H1 (cell line): ENCODE measurements around the gene PERCC1. TPM values are rescaled to one million over a fixed set of nuclear protein-coding genes. Genes with fewer than 3 reads are reported as not detected.

Experiments
- CHD7 ChIP-seq: fragments of 300-600 bp; sonication (generic); IDR thresholded peaks from 2 replicates; pipeline ENCODE4 v1.7.1; 2012; ENCODE audit warnings: low read length, moderate library complexity, mild to moderate bottlenecking, inconsistent platforms; ENCODE audit not compliant: insufficient replicate concordance
- CTCF ChIP-seq, 3 experiments: IDR thresholded peaks; 1 replicate in 2 of 3; 2 replicates in 1 of 3; pipeline versions ENCODE4 v1.5.1 to v1.6.1; 2011; ENCODE audit warnings: low read length in 3 of 3, mild to moderate bottlenecking in 3 of 3, inconsistent platforms in 2 of 3, low read depth in 1 of 3, moderate library complexity in 1 of 3; ENCODE audit not compliant: insufficient read depth in 1 of 3; ENCODE audit errors: control extremely low read depth in 1 of 3
- KDM5A ChIP-seq: fragments of 200-600 bp; IDR thresholded peaks from 2 replicates; pipeline ENCODE4 v1.7.1; 2012; ENCODE audit warnings: mild to moderate bottlenecking, low read length, inconsistent platforms, mixed read lengths
- polyA plus RNA-seq, 7 experiments: library from polyadenylated mRNA; depleted of rRNA in 3 of 7; stranded (reverse) in 5 of 7; unstranded in 2 of 7; fragments of >200 nt in 5 of 7; fragments of 200-250 nt in 2 of 7; gene quantifications; 1 replicate in 5 of 7; 2 replicates in 1 of 7; 4 replicates in 1 of 7; pipeline versions ENCODE4 v1.2.1 to v1.2.3, GENCODE V29; 2011 to 2013; ENCODE audit warnings: missing spikeins in 2 of 7, mixed read lengths in 2 of 7
- total RNA-seq: library from RNA; stranded (reverse); fragmentation: NEBNext Ultra II Directional; extraction: Animal tissue kit (Norgen Biotek cat#: 25700); gene quantifications from 2 replicates; pipeline ENCODE4 v1.2.1, GENCODE V29; 2021

The PERCC1 gene
- total and polyA plus RNA-seq, 2 of the 8 experiments (the other 6 are each of a cell fraction or from before 2014, with no cell fraction given): not detected

GRCh38 chr16:1458977-1459341, 28.1 kb downstream of the PERCC1 start (continued):
- no peak for TF ChIP-seq KDM5A
- no peak for TF ChIP-seq CTCF (IDR thresholded peaks at IDR 0.05; ENCODE audit: control extremely low read depth in 1 of 3, insufficient read depth in 1 of 3, low read depth in 1 of 3, low read length in 3 of 3)
- no peak for TF ChIP-seq CHD7
